ENCODE data around the gene RUSF1.
"Not testable (repeated sequence)": the region's sequence is repeated elsewhere in the genome, so short reads cannot be mapped to it uniquely, and the experiment has no call there.

RUSF1 gene

GRCh38 chr16:31517800-31518402 is 9.7 kb upstream of the RUSF1 start:
- no peak for DNase-seq (ENCODE audit: low read depth)

DNA sequence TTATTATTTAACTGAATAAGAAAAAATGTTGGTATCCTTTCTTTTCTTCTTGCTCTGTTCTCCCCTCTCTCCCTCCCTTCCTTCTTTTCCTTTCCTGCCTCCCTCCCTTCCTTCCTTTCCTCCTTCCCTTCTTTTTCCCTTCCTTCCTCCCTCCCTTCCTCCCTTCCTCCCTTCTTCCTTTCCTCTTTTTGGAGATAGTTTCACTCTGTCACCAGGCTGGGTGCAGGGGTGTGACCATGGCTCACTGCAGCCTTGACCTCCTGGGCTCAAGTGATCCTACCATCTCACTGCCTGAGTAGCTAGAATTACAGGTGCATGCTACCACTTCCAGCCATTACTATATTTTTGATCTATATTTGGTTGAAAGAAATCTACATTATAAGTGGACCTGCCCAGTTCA is 5.7 kb upstream of the RUSF1 start:
- DNase-seq (ENCODE audit: low read depth): no peak

DNA sequence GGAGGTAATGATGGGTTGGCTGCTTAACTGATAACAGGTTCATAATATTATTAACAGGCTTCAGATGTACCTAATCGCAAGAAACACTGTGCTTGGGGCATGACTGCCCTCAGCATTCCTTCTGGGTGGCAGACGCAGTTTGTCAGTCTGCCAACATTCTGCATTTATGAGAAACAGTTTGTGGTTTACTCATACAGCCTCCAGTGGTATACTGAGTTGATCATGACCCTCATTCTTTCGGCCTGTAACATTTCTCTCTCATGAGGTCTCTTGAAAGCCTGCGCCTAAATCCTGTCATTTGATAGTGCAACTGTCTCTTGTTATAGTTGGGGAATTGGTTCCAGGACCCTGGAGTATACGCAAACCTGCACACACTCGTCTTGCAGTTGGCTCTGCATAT is 4.9 kb upstream of the RUSF1 start:
- DNase-seq (ENCODE audit: low read depth): no peak

DNA sequence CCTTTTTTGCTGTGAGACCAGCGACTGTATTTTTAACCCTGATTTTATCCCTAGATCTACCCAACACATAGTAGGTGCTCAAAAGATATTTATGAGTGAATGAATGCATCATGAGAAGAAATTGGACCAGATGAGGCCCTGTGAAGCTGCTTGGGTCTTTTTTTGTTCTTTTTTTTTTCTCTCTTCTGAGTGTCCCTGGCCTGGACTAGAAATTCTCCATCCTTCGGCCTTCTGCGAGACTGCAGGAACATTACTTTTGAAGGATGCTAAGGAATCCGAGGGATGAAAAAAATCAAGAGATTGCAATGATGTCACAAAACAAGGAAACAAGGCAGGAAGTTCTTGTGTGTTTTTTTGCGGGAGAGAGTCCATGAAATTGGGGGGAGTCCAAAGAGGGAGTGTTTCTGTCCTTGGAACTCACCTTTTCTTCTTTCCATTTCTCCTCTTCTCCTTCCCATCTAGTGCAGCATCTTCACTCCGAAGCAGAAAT is 560 bp upstream of the RUSF1 start:
- no peak for DNase-seq (ENCODE audit: low read depth)

GRCh38 chr16:31507617-31507928 is 618 bp downstream of the RUSF1 start:
- no peak for DNase-seq (ENCODE audit: low read depth)

- no peak for DNase-seq (ENCODE audit: low read depth)
Measured at GRCh38 chr16:31505483-31505882, 2.7 kb downstream of the RUSF1 start.

DNA sequence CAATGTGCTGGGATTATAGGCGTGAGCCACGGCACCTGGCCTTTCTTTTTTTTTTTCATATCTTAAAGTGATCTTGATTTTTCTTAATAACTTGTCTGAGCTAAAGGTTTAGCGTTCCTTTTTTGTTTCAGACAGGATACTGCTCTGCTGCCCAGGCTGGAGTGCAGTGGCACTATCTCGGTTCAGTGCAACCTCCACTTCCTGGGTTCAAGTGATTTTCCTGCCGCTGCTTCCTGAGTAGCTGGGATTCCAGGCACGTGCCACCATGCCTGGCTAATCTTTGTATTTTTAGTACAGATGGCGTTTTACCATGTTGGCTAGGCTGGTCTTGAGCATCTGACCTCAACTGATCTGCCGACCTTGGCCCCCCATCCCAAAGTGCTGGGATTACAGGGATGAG is 4.0 kb downstream of the RUSF1 start:
- no peak for DNase-seq (ENCODE audit: low read depth)

DNA sequence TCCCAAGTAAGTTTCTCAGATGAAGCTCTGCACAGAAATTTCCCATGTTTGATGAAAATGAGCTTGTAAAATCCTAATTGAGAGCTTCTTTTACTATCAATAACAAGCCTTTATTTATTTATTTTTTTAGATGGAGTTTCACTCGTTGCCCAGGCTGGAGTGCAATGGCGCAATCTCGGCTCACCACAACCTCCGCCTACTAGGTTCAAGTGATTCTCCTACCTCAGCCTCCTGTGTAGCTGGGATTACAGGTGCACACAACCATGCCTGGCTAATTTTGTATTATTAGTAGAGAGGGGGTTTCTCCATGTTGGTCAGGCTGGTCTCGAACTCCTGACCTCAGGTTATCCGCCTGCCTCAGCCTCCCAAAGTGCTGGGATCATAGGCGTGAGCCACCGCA is 4.6 kb downstream of the RUSF1 start:
- not testable (repeated sequence) for DNase-seq (ENCODE audit: low read depth)

GRCh38 chr16:31502981-31503380 is 5.2 kb downstream of the RUSF1 start:
- DNase-seq (ENCODE audit: low read depth): no peak

- DNase-seq (ENCODE audit: low read depth): no peak
Measured at GRCh38 chr16:31501966-31502348, 6.2 kb downstream of the RUSF1 start.

GRCh38 chr16:31501226-31501965 is 6.8 kb downstream of the RUSF1 start:
- no peak for DNase-seq (ENCODE audit: low read depth)

DNA sequence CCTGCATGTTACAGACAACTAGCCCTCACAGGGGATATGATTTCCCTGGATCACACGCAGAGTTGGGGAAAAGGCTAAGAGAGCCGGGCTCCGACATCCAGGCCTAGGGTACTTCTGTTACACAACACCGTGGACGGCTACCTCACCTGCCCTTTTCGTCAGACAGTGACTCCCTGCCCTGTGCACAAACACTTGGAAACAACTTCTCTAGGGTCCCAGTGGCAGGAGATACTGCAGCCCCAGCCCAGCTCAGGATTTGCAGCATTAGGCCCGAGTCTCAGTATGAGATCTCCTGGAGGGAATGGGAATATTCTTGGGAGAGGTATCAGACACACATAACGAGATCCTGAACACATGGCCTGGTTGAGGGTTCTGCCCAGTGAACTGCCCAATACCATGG is 8.3 kb downstream of the RUSF1 start:
- no peak for DNase-seq (ENCODE audit: low read depth)

DNA sequence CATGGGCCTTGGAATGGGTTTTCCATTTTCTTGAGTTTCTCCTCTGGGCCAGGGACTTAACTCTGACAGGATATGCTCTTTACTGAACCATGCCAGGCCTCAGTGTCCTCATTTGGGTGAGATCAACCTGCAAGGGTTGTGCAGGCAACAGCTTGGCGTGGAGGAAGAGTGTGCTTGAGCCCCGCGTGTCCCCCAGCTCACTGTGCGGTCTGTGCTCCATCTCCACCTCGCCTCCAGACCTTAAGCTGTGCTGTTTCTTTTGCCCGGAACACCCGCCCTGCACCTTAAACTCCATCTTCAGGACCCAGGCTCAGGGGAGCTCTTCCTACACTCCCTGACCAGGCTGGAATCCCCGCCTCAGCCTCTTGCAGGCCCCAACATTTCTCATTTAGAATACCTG is 9.7 kb downstream of the RUSF1 start:
- no peak for DNase-seq (ENCODE audit: low read depth)

DNA sequence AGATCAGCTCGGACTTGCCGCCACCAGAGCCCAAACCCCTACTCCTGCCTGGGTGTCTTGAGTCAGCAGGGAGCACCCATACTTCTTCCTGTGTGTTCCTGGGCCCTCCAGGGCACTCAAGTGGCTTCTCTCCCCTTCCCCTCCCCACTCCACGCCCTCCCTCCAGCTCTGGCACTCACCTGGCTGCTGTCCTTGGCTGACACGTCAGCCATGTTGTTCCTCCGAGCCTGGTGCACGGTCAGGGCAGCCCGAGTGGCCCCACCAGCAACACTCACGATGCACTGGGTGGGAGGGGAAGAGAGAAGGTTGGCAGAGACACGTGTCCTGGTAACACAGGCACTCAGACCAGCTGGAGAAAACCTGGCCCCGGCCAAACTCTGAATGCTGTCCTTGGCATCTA is 11.5 kb downstream of the RUSF1 start:
- DNase-seq (ENCODE audit: low read depth): no peak

- DNase-seq (ENCODE audit: low read depth): no peak
Measured at GRCh38 chr16:31493506-31494125, 14.6 kb downstream of the RUSF1 start.

DNA sequence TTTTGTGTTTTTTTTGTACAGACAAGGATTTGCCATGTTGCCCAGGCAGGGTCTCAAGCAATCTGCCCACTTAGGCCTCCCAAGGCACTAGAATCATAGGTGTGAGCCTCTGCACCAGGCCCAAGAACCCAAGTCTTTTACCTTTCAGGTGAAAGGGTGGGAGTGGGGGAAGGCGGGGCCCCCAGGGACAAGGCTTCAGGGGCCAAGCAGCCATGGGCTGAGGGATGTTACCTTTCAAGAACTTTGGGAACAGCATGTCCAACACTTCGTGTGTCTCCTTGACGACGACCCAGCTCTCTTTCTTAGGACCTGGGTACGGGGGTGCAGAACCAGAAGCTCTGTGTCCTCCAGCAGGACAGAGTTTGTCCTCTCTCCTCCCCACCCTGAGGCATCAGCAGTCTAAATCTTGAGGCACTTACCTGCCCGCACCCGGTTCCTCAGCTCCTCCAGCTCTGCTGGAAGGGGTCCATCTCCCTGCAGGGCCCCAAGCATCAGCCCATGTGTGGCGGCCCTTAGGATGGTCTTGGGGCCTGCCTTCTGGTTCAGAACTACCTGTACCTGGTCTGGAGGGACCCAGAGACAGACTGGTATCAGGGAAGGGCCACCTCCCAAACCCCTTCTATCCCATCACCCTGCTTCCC is 16.3 kb downstream of the RUSF1 start:
- no peak for DNase-seq (ENCODE audit: low read depth)

GRCh38 chr16:31489616-31490584 is 18.3 kb downstream of the RUSF1 start:
- DNase-seq (ENCODE audit: low read depth): no peak

- DNase-seq (ENCODE audit: low read depth): no peak
Measured at GRCh38 chr16:31489298-31489564, 19.0 kb downstream of the RUSF1 start.

GRCh38 chr16:31488468-31489297 is 19.5 kb downstream of the RUSF1 start:
- DNase-seq (ENCODE audit: low read depth): no peak

DNA sequence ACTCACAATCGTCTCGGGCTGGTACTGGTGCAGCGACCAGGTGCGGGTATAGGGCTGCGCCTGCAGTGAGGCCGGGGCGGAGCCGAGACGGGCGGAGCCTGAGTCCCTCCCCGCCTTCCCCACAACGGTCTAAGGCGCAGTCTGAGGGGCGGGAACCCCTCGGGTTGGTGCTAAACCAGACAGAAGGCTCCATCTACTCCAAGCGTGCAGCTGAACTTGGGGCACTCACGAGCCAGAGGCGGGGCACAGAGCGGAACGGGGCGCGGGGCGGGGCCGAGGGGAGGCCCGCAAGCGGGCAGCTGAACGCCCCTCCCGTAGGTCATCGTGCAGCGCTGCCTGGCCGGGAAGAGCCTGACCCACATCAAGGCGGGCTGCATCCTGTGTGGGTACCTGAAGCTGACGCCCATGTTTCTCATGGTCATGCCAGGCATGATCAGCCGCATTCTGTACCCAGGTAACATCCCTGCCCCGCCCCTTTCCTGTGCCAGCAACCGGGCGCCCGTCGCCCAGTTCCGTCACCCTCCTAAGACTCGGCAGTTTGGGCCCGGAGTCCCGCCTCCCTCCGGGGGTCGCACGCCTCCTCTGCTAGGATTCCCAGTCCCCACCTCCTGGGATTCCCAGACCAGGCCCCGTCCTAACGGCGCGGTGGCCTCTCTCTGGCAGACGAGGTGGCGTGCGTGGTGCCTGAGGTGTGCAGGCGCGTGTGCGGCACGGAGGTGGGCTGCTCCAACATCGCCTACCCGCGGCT is 20.3 kb downstream of the RUSF1 start:
- DNase-seq (ENCODE audit: low read depth): no peak
